HG03378 (cell line): ENCODE measurements around the gene CWC25.
"Not testable (repeated sequence)": the region's sequence is repeated elsewhere in the genome, so short reads cannot be mapped to it uniquely, and the experiment has no call there.

Source experiments
- ATAC-seq: cut with Tn5 transposase; IDR thresholded peaks from one replicate; pipeline ENCODE4 v1.9.1; 2021; ENCODE audit warnings: mild to moderate bottlenecking, moderate library complexity; ENCODE audit not compliant: unreplicated experiment

Gene CWC25

GRCh38 chr17:38824899-38825761, at the start of gene CWC25:
Gene CWC25, minus strand, starts transcription at chr17:38825321. Its CDS starts 138 bp downstream, at chr17:38825183.
- peak; percentile 76 for ATAC-seq

- no peak for ATAC-seq
Observed at GRCh38 chr17:38873640-38874380, 48.7 kb upstream of the CWC25 start.

GRCh38 chr17:38872671-38873385, 47.7 kb upstream of the CWC25 start:
- no peak for ATAC-seq

GRCh38 chr17:38872027-38872511, 46.9 kb upstream of the CWC25 start:
- ATAC-seq = no peak

- no peak for ATAC-seq
Observed at GRCh38 chr17:38871247-38872015, 46.3 kb upstream of the CWC25 start.

- no peak for ATAC-seq
Observed at GRCh38 chr17:38870259-38871165, 45.4 kb upstream of the CWC25 start.

GRCh38 chr17:38869526-38870258, 44.6 kb upstream of the CWC25 start, which contains the start of gene LASP1:
Gene LASP1, plus strand, starts transcription at chr17:38870058. Its CDS starts 132 bp downstream, at chr17:38870190.
- ATAC-seq = peak; percentile 25

GRCh38 chr17:38868817-38869525, 43.9 kb upstream of the CWC25 start:
- ATAC-seq = peak; percentile 38

- ATAC-seq = no peak
Observed at GRCh38 chr17:38867968-38868816, 43.1 kb upstream of the CWC25 start.

- no peak for ATAC-seq
Observed at GRCh38 chr17:38867179-38867967, 42.3 kb upstream of the CWC25 start.

- ATAC-seq = no peak
Observed at GRCh38 chr17:38864636-38865398, 39.7 kb upstream of the CWC25 start.

GRCh38 chr17:38861399-38861843, 36.3 kb upstream of the CWC25 start:
- no peak for ATAC-seq

- ATAC-seq = no peak
Observed at GRCh38 chr17:38857271-38857670, 32.1 kb upstream of the CWC25 start.

GRCh38 chr17:38855101-38855714, 30.1 kb upstream of the CWC25 start:
- ATAC-seq = not testable (repeated sequence)
